Measurements from ENCODE around the gene ZNF70. TPM values are rescaled to one million over a fixed set of nuclear protein-coding genes. Genes with fewer than 3 reads are reported as not detected.

ZNF70 gene
- total RNA-seq, 1 experiment from 2014 or later = 2.3 TPM

DNA sequence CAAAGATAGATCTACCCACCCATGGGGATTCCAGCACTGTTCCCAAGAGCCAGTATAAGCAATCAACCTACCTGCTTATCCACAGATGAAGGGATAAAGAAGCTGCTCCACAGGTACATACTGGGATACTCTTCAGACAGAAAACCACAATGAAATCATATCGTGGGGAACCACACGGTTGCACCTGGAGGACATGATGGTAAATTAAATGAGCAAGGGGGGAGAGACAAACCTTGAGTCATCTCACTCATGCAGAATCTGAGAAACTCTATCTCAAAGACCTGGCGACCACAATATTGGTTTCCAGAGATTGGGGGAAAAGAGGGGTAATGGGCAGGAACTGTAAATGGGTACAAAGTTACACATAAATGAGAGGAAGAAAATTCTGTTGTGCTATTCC is 45.6 kb downstream of the ZNF70 start:
- no peak overlapping the region for H3K27ac ChIP-seq (ENCODE audit: low read length)
- H3K9ac ChIP-seq (ENCODE audit: low read length) = no peak overlapping the region
- H3F3A ChIP-seq (ENCODE audit: low read length, unreplicated experiment) = no peaks in the 10 kb centered on the region
- no peak overlapping the region for H3K4me3 ChIP-seq (ENCODE audit: low read length)
- H3K4me1 ChIP-seq (ENCODE audit: insufficient read depth, low read length) = no peaks in the 10 kb centered on the region
- peaks cover 14% of the 10 kb centered on the region for H3K36me3 ChIP-seq (ENCODE audit: low read depth, low read length)
- no TSS peak for BruUV-seq (replicated peaks)
- CTCF ChIA-PET = no interaction called here
- no peaks in the 10 kb centered on the region for H3K9me2 ChIP-seq (replicated peaks; ENCODE audit: low read length)
- ATAC-seq = no peak
- no peaks in the 10 kb centered on the region for H4K20me1 ChIP-seq (ENCODE audit: low read length)
- H3K4me2 ChIP-seq (ENCODE audit: low read length) = no peak overlapping the region
- POLR2A ChIA-PET (ENCODE audit: unreplicated experiment) = no interaction called here
- H3K27me3 ChIP-seq (ENCODE audit: low read length) = no peaks in the 10 kb centered on the region
- TF ChIP-seq, protein P1, sequence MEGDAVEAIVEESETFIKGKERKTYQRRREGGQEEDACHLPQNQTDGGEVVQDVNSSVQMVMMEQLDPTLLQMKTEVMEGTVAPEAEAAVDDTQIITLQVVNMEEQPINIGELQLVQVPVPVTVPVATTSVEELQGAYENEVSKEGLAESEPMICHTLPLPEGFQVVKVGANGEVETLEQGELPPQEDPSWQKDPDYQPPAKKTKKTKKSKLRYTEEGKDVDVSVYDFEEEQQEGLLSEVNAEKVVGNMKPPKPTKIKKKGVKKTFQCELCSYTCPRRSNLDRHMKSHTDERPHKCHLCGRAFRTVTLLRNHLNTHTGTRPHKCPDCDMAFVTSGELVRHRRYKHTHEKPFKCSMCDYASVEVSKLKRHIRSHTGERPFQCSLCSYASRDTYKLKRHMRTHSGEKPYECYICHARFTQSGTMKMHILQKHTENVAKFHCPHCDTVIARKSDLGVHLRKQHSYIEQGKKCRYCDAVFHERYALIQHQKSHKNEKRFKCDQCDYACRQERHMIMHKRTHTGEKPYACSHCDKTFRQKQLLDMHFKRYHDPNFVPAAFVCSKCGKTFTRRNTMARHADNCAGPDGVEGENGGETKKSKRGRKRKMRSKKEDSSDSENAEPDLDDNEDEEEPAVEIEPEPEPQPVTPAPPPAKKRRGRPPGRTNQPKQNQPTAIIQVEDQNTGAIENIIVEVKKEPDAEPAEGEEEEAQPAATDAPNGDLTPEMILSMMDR (conservative IDR thresholded peaks at IDR 0.05; ENCODE audit: low read depth, low read length) = no peak
- TF ChIP-seq EZH2 (IDR thresholded peaks at IDR 0.05; ENCODE audit: low read length, unreplicated experiment) = no peak
- TF ChIP-seq EZH2phosphoT487 (IDR thresholded peaks at IDR 0.05; ENCODE audit: borderline replicate concordance, low read length) = no peak
- intact Hi-C loops (cut with micrococcal nuclease) = no loop called here
- H3K79me2 ChIP-seq (ENCODE audit: low read length) = peaks cover 12% of the 10 kb centered on the region; the same call in 1 of the 2 replicates
- DNase-seq = no peak
- no peaks in the 10 kb centered on the region for H3K9me3 ChIP-seq (ENCODE audit: low read length)
- no peak overlapping the region for H2AFZ ChIP-seq (ENCODE audit: low read length)

DNA sequence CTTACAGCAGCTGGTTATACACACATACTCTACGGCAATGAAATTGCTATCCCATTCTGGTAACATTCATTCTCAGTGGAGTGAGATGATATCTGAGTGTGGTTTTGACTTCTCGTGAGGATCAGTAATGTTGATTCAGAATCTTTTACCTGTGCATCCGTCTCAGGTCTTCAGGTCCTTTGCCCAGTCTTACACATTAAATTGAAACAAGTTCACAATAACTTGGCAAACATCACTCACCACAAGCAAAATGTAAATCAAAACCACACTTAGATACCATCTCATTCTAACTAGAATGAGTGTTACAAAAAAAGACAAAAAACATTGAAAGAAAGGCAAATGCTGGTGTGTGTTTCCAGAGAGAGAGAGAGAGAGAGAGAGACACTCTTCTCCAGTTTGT is 46.1 kb downstream of the ZNF70 start:
- CTCF ChIA-PET = no interaction called here
- H3K27ac ChIP-seq (ENCODE audit: low read length) = no peak overlapping the region
- H3K9me2 ChIP-seq (replicated peaks; ENCODE audit: low read length) = no peaks in the 10 kb centered on the region
- no peaks in the 10 kb centered on the region for H3F3A ChIP-seq (ENCODE audit: low read length, unreplicated experiment)
- DNase-seq (no peak), ATAC-seq (no peak)
- no TSS peak for BruUV-seq (replicated peaks)
- no peaks in the 10 kb centered on the region for H3K4me1 ChIP-seq (ENCODE audit: insufficient read depth, low read length)
- no peaks in the 10 kb centered on the region for H3K9me3 ChIP-seq (ENCODE audit: low read length)
- H3K4me2 ChIP-seq (ENCODE audit: low read length) = no peak overlapping the region
- no peaks in the 10 kb centered on the region for H4K20me1 ChIP-seq (ENCODE audit: low read length)
- TF ChIP-seq EZH2 (IDR thresholded peaks at IDR 0.05; ENCODE audit: low read length, unreplicated experiment) (no peak), EZH2phosphoT487 (IDR thresholded peaks at IDR 0.05; ENCODE audit: borderline replicate concordance, low read length) (no peak)
- TF ChIP-seq, protein P1 (conservative IDR thresholded peaks at IDR 0.05; ENCODE audit: low read depth, low read length) = no peak
- intact Hi-C loops (cut with micrococcal nuclease) = no loop called here
- H3K79me2 ChIP-seq (ENCODE audit: low read length) = peaks cover 12% of the 10 kb centered on the region; the same call in 1 of the 2 replicates
- no peak overlapping the region for H2AFZ ChIP-seq (ENCODE audit: low read length)
- H3K4me3 ChIP-seq (ENCODE audit: low read length) = no peak overlapping the region
- H3K27me3 ChIP-seq (ENCODE audit: low read length) = no peaks in the 10 kb centered on the region
- POLR2A ChIA-PET (ENCODE audit: unreplicated experiment) = no interaction called here
- peaks cover 14% of the 10 kb centered on the region for H3K36me3 ChIP-seq (ENCODE audit: low read depth, low read length)
- H3K9ac ChIP-seq (ENCODE audit: low read length) = no peak overlapping the region

DNA sequence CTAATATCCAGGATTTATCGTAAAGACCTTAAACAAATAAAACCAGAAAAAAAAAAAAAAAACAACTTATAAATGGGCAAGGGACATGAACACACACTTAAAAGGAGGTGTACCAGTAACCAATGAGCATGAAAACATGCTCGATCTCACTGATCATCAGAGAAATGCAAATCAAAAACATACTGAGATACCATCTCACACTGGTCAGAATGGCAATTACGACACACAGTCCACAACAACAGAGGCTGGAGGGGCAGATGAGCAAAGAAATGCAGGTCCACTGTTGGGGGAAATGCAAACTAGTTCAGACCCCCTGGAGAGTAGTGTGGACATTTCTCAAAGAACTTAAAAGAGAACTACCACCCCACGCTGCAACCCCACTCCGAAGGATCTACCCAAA is 46.9 kb downstream of the ZNF70 start:
- Histone ChIP-seq H3K4me2 (ENCODE audit: low read length) (no peak overlapping the region), H3K9me3 (ENCODE audit: low read length) (no peaks in the 10 kb centered on the region), H3K4me3 (ENCODE audit: low read length) (no peak overlapping the region), H3K27ac (ENCODE audit: low read length) (no peak overlapping the region), H3K27me3 (ENCODE audit: low read length) (no peaks in the 10 kb centered on the region), H3F3A (ENCODE audit: low read length, unreplicated experiment) (no peaks in the 10 kb centered on the region), H4K20me1 (ENCODE audit: low read length) (no peaks in the 10 kb centered on the region), H3K36me3 (ENCODE audit: low read depth, low read length) (peaks cover 14% of the 10 kb centered on the region), H3K9me2 (replicated peaks; ENCODE audit: low read length) (no peaks in the 10 kb centered on the region), H3K4me1 (ENCODE audit: insufficient read depth, low read length) (no peaks in the 10 kb centered on the region), H2AFZ (ENCODE audit: low read length) (no peak overlapping the region), H3K79me2 (ENCODE audit: low read length) (peaks cover 12% of the 10 kb centered on the region; the same call in 1 of the 2 replicates), H3K9ac (ENCODE audit: low read length) (no peak overlapping the region)
- TF ChIP-seq EZH2 (IDR thresholded peaks at IDR 0.05; ENCODE audit: low read length, unreplicated experiment) = no peak
- TF ChIP-seq, protein P1 (conservative IDR thresholded peaks at IDR 0.05; ENCODE audit: low read depth, low read length) = no peak
- no peak for TF ChIP-seq EZH2phosphoT487 (IDR thresholded peaks at IDR 0.05; ENCODE audit: borderline replicate concordance, low read length)
- POLR2A ChIA-PET (ENCODE audit: unreplicated experiment) = no interaction called here
- no peak for ATAC-seq
- BruUV-seq (replicated peaks) = no TSS peak
- no peak for DNase-seq
- CTCF ChIA-PET = no interaction called here
- intact Hi-C loops (cut with micrococcal nuclease) = no loop called here
